Gastroesophageal sphincter (tissue), 4 donors: ENCODE data around the gene SDSL. TPM values are rescaled to one million over a fixed set of nuclear protein-coding genes. Genes with fewer than 3 reads are reported as not detected.
A peak's percentile ranks its signal among the peaks of the same experiment; 100 is the strongest.

Experiments used
- ATAC-seq: fragments of 150-250 bp; one replicate; pipeline ENCODE4 v1.9.1; 2016; ENCODE audit warnings: mild to moderate bottlenecking, moderate library complexity
- H3K27ac ChIP-seq, 4 donors: fragments of 200-600 bp; sonication (generic) in 3 of 4; 1 replicate in 3 of 4; 2 replicates in 1 of 4; pipeline ENCODE4 v1.5.1; 2016 to 2019
- H3K27me3 ChIP-seq: fragments of 200-600 bp; sonication (generic); one replicate; pipeline ENCODE4 v1.5.1; 2019
- H3K36me3 ChIP-seq, 2 donors: fragments of 200-600 bp; sonication (generic); one replicate each; pipeline ENCODE4 v1.5.1; 2019; ENCODE audit warnings: control low read depth in 1 of 2
- H3K4me1 ChIP-seq, 3 donors: fragments of 200-600 bp; sonication (generic); 1 replicate in 2 of 3; 2 replicates in 1 of 3; pipeline ENCODE4 v1.5.1; 2016 to 2019; ENCODE audit warnings: control low read depth in 2 of 3
- H3K4me3 ChIP-seq, 2 donors: fragments of 200-600 bp; sonication (generic); one replicate each; pipeline ENCODE4 v1.5.1; 2019; ENCODE audit warnings: mild to moderate bottlenecking in 1 of 2, moderate library complexity in 1 of 2
- H3K9me3 ChIP-seq, 3 donors: fragments of 200-600 bp; sonication (generic); one replicate each; pipeline ENCODE4 v1.5.1; 2017 to 2019; ENCODE audit warnings: control low read depth in 2 of 3
- CTCF ChIP-seq, 4 experiments: fragments of 200-600 bp in 2 of 4; fragments of 450-650 bp in 2 of 4; sonication (generic) in 1 of 4; IDR thresholded peaks; one replicate each; pipeline ENCODE4 v1.5.1; 2017 to 2019; ENCODE audit warnings: antibody characterized with exemption in 4 of 4, mild to moderate bottlenecking in 2 of 4, moderate library complexity in 2 of 4
- EP300 ChIP-seq: sonication (generic); formaldehyde crosslinking; IDR thresholded peaks from one replicate; pipeline ENCODE4 v1.6.1; 2017; ENCODE audit warnings: antibody characterized with exemption, mild to moderate bottlenecking
- POLR2A ChIP-seq, 2 donors: fragments of 450-650 bp; IDR thresholded peaks; one replicate each; pipeline ENCODE4 v1.6.1; 2017; ENCODE audit warnings: antibody characterized with exemption in 2 of 2, mild to moderate bottlenecking in 2 of 2, moderate library complexity in 1 of 2
- POLR2AphosphoS5 ChIP-seq: sonication (generic); formaldehyde crosslinking; IDR thresholded peaks from one replicate; pipeline ENCODE4 v1.6.1; 2017; ENCODE audit warnings: antibody characterized with exemption
- WGBS, 2 donors: methylation state at CpG; one replicate each; pipeline ENCODE4 v1.1.5; 2018; ENCODE audit warnings: low coverage in 1 of 2; 5-methylcytosine and 5-hydroxymethylcytosine counted together
- total RNA-seq, 4 donors: library from RNA; depleted of rRNA; stranded (reverse); fragments of >200 nt; gene quantifications; one replicate each; pipeline ENCODE4 v1.1.0, GENCODE V29; 2016

The SDSL gene
- total RNA-seq, 4 donors from 2014 or later: 1.1 to 7.5 (median 2.6) TPM

- no peaks in the 10 kb centered on the region for H3K9me3 ChIP-seq
- peak overlapping the region in 1 of 2 donors; percentile 39 for H3K4me3 ChIP-seq
- ATAC-seq: no peak
- H3K4me1 ChIP-seq: peaks cover 0 to 60% (median 35%) of the 10 kb centered on the region in 3 donors
- WGBS, 2 donors: 2% methylated on average over 15 of the region's 16 CpGs; no CpG with 5 or more reads in 1 of the 2 donors
- peaks cover 98% of the 10 kb centered on the region for H3K27me3 ChIP-seq
- H3K36me3 ChIP-seq: no peaks in the 10 kb centered on the region
- no peak overlapping the region for H3K27ac ChIP-seq
- no peak for TF ChIP-seq POLR2A (IDR thresholded peaks at IDR 0.05)
Observed at GRCh38 chr12:113464452-113464775, 42.2 kb downstream of the SDSL start.

GRCh38 chr12:113464852-113465719 lies 42.9 kb downstream of the SDSL start:
- H3K36me3 ChIP-seq: no peaks in the 10 kb centered on the region
- WGBS, 2 donors: 0 to 2% methylated on average over 7 to 18 of the region's 64 CpGs
- H3K27ac ChIP-seq: no peak overlapping the region
- no peak for TF ChIP-seq POLR2A (IDR thresholded peaks at IDR 0.05)
- TF ChIP-seq CTCF (IDR thresholded peaks at IDR 0.05): no peak
- TF ChIP-seq EP300: no peak
- TF ChIP-seq POLR2AphosphoS5: no peak
- peaks cover 0 to 60% (median 35%) of the 10 kb centered on the region in 3 donors for H3K4me1 ChIP-seq
- ATAC-seq: no peak
- H3K27me3 ChIP-seq: peaks cover 98% of the 10 kb centered on the region
- no peaks in the 10 kb centered on the region for H3K9me3 ChIP-seq
- peak overlapping the region in 1 of 2 donors; percentile 34 for H3K4me3 ChIP-seq

GRCh38 chr12:113465808-113466453 lies 43.8 kb downstream of the SDSL start:
- no peak for ATAC-seq
- WGBS, 2 donors: 8 to 10% methylated on average over 2 to 3 of the region's 13 CpGs
- Histone ChIP-seq H3K36me3 (no peaks in the 10 kb centered on the region), H3K4me3 (no peak overlapping the region), H3K4me1 (peaks cover 0 to 61% (median 35%) of the 10 kb centered on the region in 3 donors), H3K27me3 (peaks cover 100% of the 10 kb centered on the region), H3K9me3 (no peaks in the 10 kb centered on the region), H3K27ac (no peak overlapping the region)
- TF ChIP-seq POLR2AphosphoS5: no peak
- no peak for TF ChIP-seq EP300
- TF ChIP-seq CTCF (IDR thresholded peaks at IDR 0.05): no peak
- no peak for TF ChIP-seq POLR2A (IDR thresholded peaks at IDR 0.05)

- Histone ChIP-seq H3K27ac (no peak overlapping the region), H3K4me3 (peak overlapping the region in 1 of 2 donors; percentile 42), H3K9me3 (no peaks in the 10 kb centered on the region), H3K27me3 (peaks cover 100% of the 10 kb centered on the region), H3K4me1 (peaks cover 0 to 67% (median 35%) of the 10 kb centered on the region in 3 donors), H3K36me3 (no peaks in the 10 kb centered on the region)
- 0% methylated on average over 3 of the region's 26 CpGs; no CpG with 5 or more reads in 1 of the 2 donors for WGBS, 2 donors
- no peak for ATAC-seq
- no peak for TF ChIP-seq CTCF (IDR thresholded peaks at IDR 0.05)
- no peak for TF ChIP-seq POLR2AphosphoS5
- TF ChIP-seq EP300: no peak
- no peak for TF ChIP-seq POLR2A (IDR thresholded peaks at IDR 0.05)
Observed at GRCh38 chr12:113466454-113467141, 44.4 kb downstream of the SDSL start.

GRCh38 chr12:113467142-113467501 lies 44.9 kb downstream of the SDSL start:
- TF ChIP-seq POLR2AphosphoS5: no peak
- TF ChIP-seq CTCF (IDR thresholded peaks at IDR 0.05): no peak
- no peak for TF ChIP-seq EP300
- TF ChIP-seq POLR2A (IDR thresholded peaks at IDR 0.05): no peak
- H3K27me3 ChIP-seq: peaks cover 100% of the 10 kb centered on the region
- H3K27ac ChIP-seq: no peak overlapping the region
- no peaks in the 10 kb centered on the region for H3K9me3 ChIP-seq
- peaks cover 0 to 71% (median 35%) of the 10 kb centered on the region in 3 donors for H3K4me1 ChIP-seq
- H3K36me3 ChIP-seq: no peaks in the 10 kb centered on the region
- peak overlapping the region in 1 of 2 donors; percentile 42 for H3K4me3 ChIP-seq
- WGBS, 2 donors: 10% methylated on average over 9 of the region's 31 CpGs; no CpG with 5 or more reads in 1 of the 2 donors
- no peak for ATAC-seq
